ENCODE results near the gene IFNA13. TPM values are rescaled to one million over a fixed set of nuclear protein-coding genes. Genes with fewer than 3 reads are reported as not detected.
A peak's percentile ranks its signal among the peaks of the same experiment; 100 is the strongest.
"Not testable (repeated sequence)": the region's sequence is repeated elsewhere in the genome, so short reads cannot be mapped to it uniquely, and the experiment has no call there.

Gene IFNA13
- total RNA-seq, 1 donor from 2014 or later: not detected

GRCh38 chr9:21381448-21382339, 13.8 kb upstream of the IFNA13 start:
- peak; percentile 73 for ATAC-seq
- no peaks in the 10 kb centered on the region for H3K4me1 ChIP-seq
- no peak for TF ChIP-seq CTCF (IDR thresholded peaks at IDR 0.05)
- no peaks in the 10 kb centered on the region for H3K9me3 ChIP-seq
- H3K27ac ChIP-seq: no peak overlapping the region
- H3K4me3 ChIP-seq: no peak overlapping the region
- peaks cover 32% of the 10 kb centered on the region for H3K27me3 ChIP-seq
- intact Hi-C loops (cut with DNase I): no loop called here
- no peaks in the 10 kb centered on the region for H3K36me3 ChIP-seq
- no peak for DNase-seq

DNA sequence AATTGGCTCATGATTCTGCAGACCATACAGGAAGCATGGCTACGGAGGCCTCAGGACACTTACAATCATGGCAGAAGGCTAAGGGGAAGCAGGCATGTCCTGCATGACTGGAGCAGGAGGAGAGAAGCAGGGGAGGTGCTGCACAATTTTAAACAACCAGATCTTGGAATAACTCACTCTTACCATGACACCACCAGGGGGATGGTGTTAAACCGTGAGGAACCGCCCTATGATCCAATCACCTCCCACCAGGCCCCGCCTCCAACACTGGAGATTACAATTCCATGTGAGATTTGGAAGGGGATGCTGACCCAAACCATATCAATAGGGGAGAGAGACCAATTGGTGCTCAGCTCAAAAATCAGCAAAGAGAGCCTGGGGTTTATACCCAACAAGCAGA, 3.6 kb upstream of the IFNA13 start:
- DNase-seq; H3K9me3 ChIP-seq; H3K4me3 ChIP-seq; intact Hi-C loops (cut with DNase I); H3K4me1 ChIP-seq; H3K36me3 ChIP-seq; H3K27ac ChIP-seq; ATAC-seq; H3K27me3 ChIP-seq: not testable (repeated sequence)

- H3K9me3 ChIP-seq; H3K4me1 ChIP-seq; H3K36me3 ChIP-seq; H3K27ac ChIP-seq; intact Hi-C loops (cut with DNase I); DNase-seq; H3K27me3 ChIP-seq; H3K4me3 ChIP-seq; ATAC-seq: not testable (repeated sequence)
Measured at GRCh38 chr9:21367169-21367568, 688 bp downstream of the IFNA13 start.

DNA sequence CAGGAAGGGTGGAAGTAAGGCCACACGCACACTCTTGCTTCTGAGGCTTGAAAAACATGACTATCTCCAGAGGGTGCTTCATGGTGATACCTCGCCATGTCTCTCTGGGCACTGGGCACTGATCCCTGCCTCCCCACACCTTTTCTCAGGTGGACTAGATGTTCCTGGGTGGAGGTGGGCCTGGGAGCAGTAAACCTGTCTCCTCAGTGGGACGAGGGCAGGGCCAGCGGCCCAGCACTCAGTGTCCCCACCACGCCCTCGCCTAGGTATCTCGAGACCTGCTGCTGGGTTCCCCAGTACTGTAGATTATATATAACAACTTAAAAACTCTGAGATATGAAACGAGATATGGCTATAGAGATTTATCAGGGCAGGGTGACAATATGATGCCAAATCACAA, 5.6 kb downstream of the IFNA13 start:
- DNase-seq (no peak), ATAC-seq (no peak)
- H3K4me1 ChIP-seq: no peaks in the 10 kb centered on the region
- H3K4me3 ChIP-seq: no peak overlapping the region
- H3K36me3 ChIP-seq: no peaks in the 10 kb centered on the region
- no peak overlapping the region for H3K27ac ChIP-seq
- intact Hi-C loops (cut with DNase I): no loop called here
- no peak for TF ChIP-seq CTCF (IDR thresholded peaks at IDR 0.05)
- H3K9me3 ChIP-seq: no peaks in the 10 kb centered on the region
- H3K27me3 ChIP-seq: peaks cover 6% of the 10 kb centered on the region

GRCh38 chr9:21357479-21358460, 10.1 kb downstream of the IFNA13 start:
- TF ChIP-seq CTCF (IDR thresholded peaks at IDR 0.05): no peak
- Histone ChIP-seq H3K27ac (no peak overlapping the region), H3K4me3 (no peak overlapping the region), H3K27me3 (no peaks in the 10 kb centered on the region), H3K9me3 (no peaks in the 10 kb centered on the region), H3K36me3 (no peaks in the 10 kb centered on the region), H3K4me1 (no peaks in the 10 kb centered on the region)
- DNase-seq: no peak
- intact Hi-C loops (cut with DNase I): no loop called here
- ATAC-seq: peak; percentile 24

DNA sequence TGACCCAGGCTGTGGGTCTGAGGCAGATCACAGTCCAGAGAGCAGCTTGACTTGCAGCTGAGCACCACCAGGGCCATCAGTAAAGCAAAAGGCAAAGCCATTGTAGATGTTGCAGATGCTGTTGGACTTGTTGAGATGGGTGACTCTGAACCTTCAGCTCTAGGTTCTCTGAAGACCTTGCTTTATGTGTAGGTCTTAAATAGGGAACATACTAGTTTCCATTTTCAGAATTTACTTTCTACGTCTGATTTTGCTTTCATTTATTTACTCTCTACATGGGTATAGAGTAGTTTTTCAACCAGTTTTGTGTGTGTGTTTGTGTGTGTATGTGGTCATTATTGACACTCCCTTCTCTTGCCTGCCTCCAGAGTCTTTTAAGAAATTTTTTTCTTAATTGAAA, 17.1 kb downstream of the IFNA13 start, which contains the start of gene IFNA6:
Gene IFNA6 (minus strand): TSS at position 101 of the 400 bp plus-strand sequence. CDS start 0 bp downstream, at position 101.
- Histone ChIP-seq H3K4me1 (no peaks in the 10 kb centered on the region), H3K9me3 (no peaks in the 10 kb centered on the region), H3K4me3 (no peak within 1 kb of the TSS), H3K36me3 (no peaks in the 10 kb centered on the region), H3K27me3 (no peaks in the 10 kb centered on the region), H3K27ac (no peak within 1 kb of the TSS)
- ATAC-seq: no peak
- intact Hi-C loops (cut with DNase I): no loop called here
- DNase-seq: no peak
- TF ChIP-seq CTCF (IDR thresholded peaks at IDR 0.05): no peak

All from upper lobe of right lung (tissue), 1 donor.